ENCODE results near the gene NAA10.

DNA sequence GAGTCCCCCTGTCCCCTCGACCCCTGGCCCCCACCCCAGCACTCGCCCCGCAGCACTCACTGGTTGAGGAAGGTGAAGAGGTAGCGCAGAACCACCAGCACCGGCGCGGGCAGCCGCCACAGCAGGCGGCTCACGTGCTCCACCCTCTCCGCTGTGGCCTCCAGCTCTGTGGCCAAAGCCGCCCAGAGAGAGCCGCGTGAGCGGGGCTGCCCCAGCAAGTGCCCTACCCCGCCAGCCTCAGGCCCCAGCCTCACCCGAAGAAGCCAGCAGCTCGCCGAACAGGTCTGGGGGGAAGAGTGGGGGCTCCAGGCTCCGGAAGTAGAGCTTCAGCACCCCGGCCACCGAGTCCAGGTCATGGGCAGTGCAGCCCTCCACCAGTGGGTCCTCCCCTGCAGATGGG lies 24.4 kb downstream of the NAA10 start:
- TF ChIP-seq, protein P1, sequence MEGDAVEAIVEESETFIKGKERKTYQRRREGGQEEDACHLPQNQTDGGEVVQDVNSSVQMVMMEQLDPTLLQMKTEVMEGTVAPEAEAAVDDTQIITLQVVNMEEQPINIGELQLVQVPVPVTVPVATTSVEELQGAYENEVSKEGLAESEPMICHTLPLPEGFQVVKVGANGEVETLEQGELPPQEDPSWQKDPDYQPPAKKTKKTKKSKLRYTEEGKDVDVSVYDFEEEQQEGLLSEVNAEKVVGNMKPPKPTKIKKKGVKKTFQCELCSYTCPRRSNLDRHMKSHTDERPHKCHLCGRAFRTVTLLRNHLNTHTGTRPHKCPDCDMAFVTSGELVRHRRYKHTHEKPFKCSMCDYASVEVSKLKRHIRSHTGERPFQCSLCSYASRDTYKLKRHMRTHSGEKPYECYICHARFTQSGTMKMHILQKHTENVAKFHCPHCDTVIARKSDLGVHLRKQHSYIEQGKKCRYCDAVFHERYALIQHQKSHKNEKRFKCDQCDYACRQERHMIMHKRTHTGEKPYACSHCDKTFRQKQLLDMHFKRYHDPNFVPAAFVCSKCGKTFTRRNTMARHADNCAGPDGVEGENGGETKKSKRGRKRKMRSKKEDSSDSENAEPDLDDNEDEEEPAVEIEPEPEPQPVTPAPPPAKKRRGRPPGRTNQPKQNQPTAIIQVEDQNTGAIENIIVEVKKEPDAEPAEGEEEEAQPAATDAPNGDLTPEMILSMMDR (IDR thresholded peaks at IDR 0.05; ENCODE audit: poor library complexity, severe bottlenecking) = no peak
- TF ChIP-seq MXI1 (conservative IDR thresholded peaks at IDR 0.05; ENCODE audit: poor library complexity, severe bottlenecking) = no peak
- no peak for TF ChIP-seq RAD21 (conservative IDR thresholded peaks at IDR 0.05)
- TF ChIP-seq EZH2 (IDR thresholded peaks at IDR 0.05; ENCODE audit: borderline replicate concordance, insufficient read depth, low read length, poor library complexity, severe bottlenecking) = no peak
- no peak for TF ChIP-seq EP300 (conservative IDR thresholded peaks at IDR 0.05; ENCODE audit: poor library complexity, severe bottlenecking)
- no peak for TF ChIP-seq POLR2AphosphoS5 (IDR thresholded peaks at IDR 0.05)
- no peak for TF ChIP-seq TAF1 (IDR thresholded peaks at IDR 0.05; ENCODE audit: low read depth)
- TF ChIP-seq, protein P2, sequence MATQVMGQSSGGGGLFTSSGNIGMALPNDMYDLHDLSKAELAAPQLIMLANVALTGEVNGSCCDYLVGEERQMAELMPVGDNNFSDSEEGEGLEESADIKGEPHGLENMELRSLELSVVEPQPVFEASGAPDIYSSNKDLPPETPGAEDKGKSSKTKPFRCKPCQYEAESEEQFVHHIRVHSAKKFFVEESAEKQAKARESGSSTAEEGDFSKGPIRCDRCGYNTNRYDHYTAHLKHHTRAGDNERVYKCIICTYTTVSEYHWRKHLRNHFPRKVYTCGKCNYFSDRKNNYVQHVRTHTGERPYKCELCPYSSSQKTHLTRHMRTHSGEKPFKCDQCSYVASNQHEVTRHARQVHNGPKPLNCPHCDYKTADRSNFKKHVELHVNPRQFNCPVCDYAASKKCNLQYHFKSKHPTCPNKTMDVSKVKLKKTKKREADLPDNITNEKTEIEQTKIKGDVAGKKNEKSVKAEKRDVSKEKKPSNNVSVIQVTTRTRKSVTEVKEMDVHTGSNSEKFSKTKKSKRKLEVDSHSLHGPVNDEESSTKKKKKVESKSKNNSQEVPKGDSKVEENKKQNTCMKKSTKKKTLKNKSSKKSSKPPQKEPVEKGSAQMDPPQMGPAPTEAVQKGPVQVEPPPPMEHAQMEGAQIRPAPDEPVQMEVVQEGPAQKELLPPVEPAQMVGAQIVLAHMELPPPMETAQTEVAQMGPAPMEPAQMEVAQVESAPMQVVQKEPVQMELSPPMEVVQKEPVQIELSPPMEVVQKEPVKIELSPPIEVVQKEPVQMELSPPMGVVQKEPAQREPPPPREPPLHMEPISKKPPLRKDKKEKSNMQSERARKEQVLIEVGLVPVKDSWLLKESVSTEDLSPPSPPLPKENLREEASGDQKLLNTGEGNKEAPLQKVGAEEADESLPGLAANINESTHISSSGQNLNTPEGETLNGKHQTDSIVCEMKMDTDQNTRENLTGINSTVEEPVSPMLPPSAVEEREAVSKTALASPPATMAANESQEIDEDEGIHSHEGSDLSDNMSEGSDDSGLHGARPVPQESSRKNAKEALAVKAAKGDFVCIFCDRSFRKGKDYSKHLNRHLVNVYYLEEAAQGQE (IDR thresholded peaks at IDR 0.05; ENCODE audit: borderline replicate concordance) = no peak
